ENCODE data around the gene ATP8A2. TPM values are rescaled to one million over a fixed set of nuclear protein-coding genes. Genes with fewer than 3 reads are reported as not detected.
A peak's percentile ranks its signal among the peaks of the same experiment; 100 is the strongest.
"Not testable (repeated sequence)": the region's sequence is repeated elsewhere in the genome, so short reads cannot be mapped to it uniquely, and the experiment has no call there.

The ATP8A2 gene
- total RNA-seq, 1 donor from 2014 or later, result 4.2 TPM

DNA sequence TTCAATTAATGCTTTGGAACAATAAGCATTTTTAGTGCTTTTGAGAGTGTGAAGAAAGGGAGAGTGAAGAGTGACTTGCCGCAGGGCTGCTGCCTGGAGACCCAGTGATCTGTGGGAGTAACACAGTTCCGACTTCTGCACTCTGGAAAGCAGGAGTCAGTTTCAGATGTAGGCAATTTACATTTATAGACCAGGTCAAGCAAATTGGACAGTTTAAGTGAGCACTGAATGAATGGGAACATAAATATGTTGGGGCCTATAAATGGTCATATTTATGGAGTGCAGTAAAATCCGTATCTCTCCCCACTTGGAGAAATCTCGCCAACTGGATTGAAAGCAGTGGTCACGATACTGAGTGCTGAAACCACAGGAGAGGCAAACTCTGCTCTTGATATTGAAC is 689.5 kb downstream of the ATP8A2 start:
- Histone ChIP-seq H3K79me2 (ENCODE audit: low read depth) (no peaks in the 10 kb centered on the region), H3K27me3 (no peaks in the 10 kb centered on the region), H3K27ac (no peak overlapping the region), H3F3A (ENCODE audit: low read depth) (no peaks in the 10 kb centered on the region), H3K4me1 (peaks cover 36% of the 10 kb centered on the region), H3K9me3 (ENCODE audit: low read depth) (no peaks in the 10 kb centered on the region), H3K4me3 (no peak overlapping the region), H3K36me3 (no peaks in the 10 kb centered on the region), H3K9ac (no peak overlapping the region), H2AFZ (replicated peaks) (no peak overlapping the region), H4K20me1 (ENCODE audit: low read depth) (no peaks in the 10 kb centered on the region), H3K4me2 (no peak overlapping the region)
- no peak for TF ChIP-seq CTCF (IDR thresholded peaks at IDR 0.05)
- no peak for TF ChIP-seq EZH2phosphoT487 (IDR thresholded peaks at IDR 0.05)
- no peak for TF ChIP-seq EZH2 (IDR thresholded peaks at IDR 0.05)
- peaks cover 6% of the 10 kb centered on the region for H3K4me1 Mint-ChIP-seq
- H3K27me3 Mint-ChIP-seq (ENCODE audit: insufficient read depth, low read depth), result peaks cover 6% of the 10 kb centered on the region
- H3K9me3 Mint-ChIP-seq, result no peaks in the 10 kb centered on the region
- no peaks in the 10 kb centered on the region for H3K36me3 Mint-ChIP-seq
- DNase-seq (ENCODE audit: low spot score), result no peak
- peak overlapping the region; percentile 16 for H3K27ac Mint-ChIP-seq
- H3K4me3 Mint-ChIP-seq, result no peak overlapping the region

GRCh38 chr13:26061947-26062346 is 690.2 kb downstream of the ATP8A2 start:
- H3K4me3 ChIP-seq, result no peak overlapping the region
- Mint-ChIP-seq H3K27ac (no peak overlapping the region), H3K36me3 (no peaks in the 10 kb centered on the region), H3K9me3 (no peaks in the 10 kb centered on the region), H3K4me1 (peaks cover 6% of the 10 kb centered on the region), H3K4me3 (no peak overlapping the region), H3K27me3 (ENCODE audit: insufficient read depth, low read depth) (peaks cover 6% of the 10 kb centered on the region)
- H3K4me1 ChIP-seq, result peaks cover 36% of the 10 kb centered on the region
- H4K20me1 ChIP-seq (ENCODE audit: low read depth), result no peaks in the 10 kb centered on the region
- H3K9me3 ChIP-seq (ENCODE audit: low read depth), result no peaks in the 10 kb centered on the region
- H3K36me3 ChIP-seq, result no peaks in the 10 kb centered on the region
- H3K27me3 ChIP-seq, result no peaks in the 10 kb centered on the region
- H3K27ac ChIP-seq, result no peak overlapping the region
- no peak for DNase-seq (ENCODE audit: low spot score)
- no peaks in the 10 kb centered on the region for H3K79me2 ChIP-seq (ENCODE audit: low read depth)
- TF ChIP-seq EZH2phosphoT487 (IDR thresholded peaks at IDR 0.05) (no peak), CTCF (IDR thresholded peaks at IDR 0.05) (no peak), EZH2 (IDR thresholded peaks at IDR 0.05) (no peak)
- H3K9ac ChIP-seq, result no peak overlapping the region
- peak overlapping the region; percentile 12 for H2AFZ ChIP-seq (replicated peaks)
- no peaks in the 10 kb centered on the region for H3F3A ChIP-seq (ENCODE audit: low read depth)
- H3K4me2 ChIP-seq, result no peak overlapping the region

DNA sequence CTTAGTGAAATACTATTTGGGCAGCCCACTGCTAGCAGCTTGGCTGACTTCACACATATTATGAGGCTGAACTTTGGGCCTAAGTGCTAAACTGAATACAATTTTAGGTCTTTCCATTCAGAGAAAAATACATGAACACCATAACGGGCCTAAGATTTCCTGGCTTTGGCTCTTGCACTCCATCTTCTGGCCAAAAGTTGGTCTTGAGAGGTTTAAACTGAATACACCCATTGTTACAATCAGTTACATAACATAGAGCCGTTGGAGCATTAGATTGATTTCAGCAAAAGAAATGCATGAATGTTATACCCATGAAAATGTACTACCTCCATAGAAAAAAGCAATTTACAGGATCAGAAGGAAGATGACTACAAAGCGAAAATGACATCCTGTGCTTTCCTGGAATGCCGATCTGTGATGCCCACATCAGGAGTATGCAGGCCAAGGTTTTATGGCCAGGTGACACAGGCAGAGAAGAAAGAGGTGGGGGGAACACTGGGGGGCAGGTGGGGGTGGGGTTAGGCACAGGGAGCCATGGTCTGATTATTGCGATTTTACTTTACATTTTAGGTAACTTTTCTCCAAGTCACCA is 691.2 kb downstream of the ATP8A2 start:
- H3F3A ChIP-seq (ENCODE audit: low read depth), result no peaks in the 10 kb centered on the region
- TF ChIP-seq EZH2phosphoT487 (IDR thresholded peaks at IDR 0.05) (no peak), CTCF (IDR thresholded peaks at IDR 0.05) (peak; percentile 85)
- no peaks in the 10 kb centered on the region for H3K27me3 ChIP-seq
- no peaks in the 10 kb centered on the region for H3K36me3 ChIP-seq
- H3K79me2 ChIP-seq (ENCODE audit: low read depth), result no peaks in the 10 kb centered on the region
- H3K9me3 ChIP-seq (ENCODE audit: low read depth), result no peaks in the 10 kb centered on the region
- H3K4me1 ChIP-seq, result peaks cover 36% of the 10 kb centered on the region
- DNase-seq (ENCODE audit: low spot score), result peak; percentile 73
- no peaks in the 10 kb centered on the region for H3K36me3 Mint-ChIP-seq
- no peak overlapping the region for H3K9ac ChIP-seq
- no peak overlapping the region for H3K4me3 ChIP-seq
- H3K27ac ChIP-seq, result no peak overlapping the region
- H2AFZ ChIP-seq (replicated peaks), result no peak overlapping the region
- H3K4me1 Mint-ChIP-seq, result peaks cover 6% of the 10 kb centered on the region
- H3K9me3 Mint-ChIP-seq, result no peaks in the 10 kb centered on the region
- H3K27me3 Mint-ChIP-seq (ENCODE audit: insufficient read depth, low read depth), result peaks cover 6% of the 10 kb centered on the region
- H3K27ac Mint-ChIP-seq, result no peak overlapping the region
- no peak overlapping the region for H3K4me3 Mint-ChIP-seq
- H4K20me1 ChIP-seq (ENCODE audit: low read depth), result no peaks in the 10 kb centered on the region
- no peak overlapping the region for H3K4me2 ChIP-seq

- H3K27ac Mint-ChIP-seq; H3K4me3 Mint-ChIP-seq; H3K27me3 ChIP-seq; H4K20me1 ChIP-seq (ENCODE audit: low read depth); H3K4me3 ChIP-seq; H3F3A ChIP-seq (ENCODE audit: low read depth); H3K9ac ChIP-seq; H3K27ac ChIP-seq; H3K4me2 ChIP-seq; H3K4me1 Mint-ChIP-seq; H3K27me3 Mint-ChIP-seq (ENCODE audit: insufficient read depth, low read depth); H3K36me3 ChIP-seq; H3K36me3 Mint-ChIP-seq; H3K79me2 ChIP-seq (ENCODE audit: low read depth); DNase-seq (ENCODE audit: low spot score); H3K9me3 ChIP-seq (ENCODE audit: low read depth); H2AFZ ChIP-seq (replicated peaks); H3K9me3 Mint-ChIP-seq: not testable (repeated sequence)
- peaks cover 13% of the 10 kb centered on the region for H3K4me1 ChIP-seq
Observed at GRCh38 chr13:26066492-26066891, 694.7 kb downstream of the ATP8A2 start.

Measured in neural progenitor cell (in vitro differentiated cells).